Mucosa of gallbladder (tissue), 1 donor: Measurements from ENCODE around the gene EPS8L2. TPM values are rescaled to one million over a fixed set of nuclear protein-coding genes. Genes with fewer than 3 reads are reported as not detected.
A peak's percentile ranks its signal among the peaks of the same experiment; 100 is the strongest.
"Not testable (repeated sequence)": the region's sequence is repeated elsewhere in the genome, so short reads cannot be mapped to it uniquely, and the experiment has no call there.

ENCODE experiments used
- DNase-seq: peaks from one replicate; pipeline ENCODE4 v3.0.0-alpha.2; 2020; ENCODE audit warnings: low spot score
- total RNA-seq: library from RNA; stranded (reverse); gene quantifications from one replicate; pipeline ENCODE4 v1.2.1, GENCODE V29; 2021
- donor health status: DM: no; HTN: no; CAD: no.

EPS8L2 gene
- total RNA-seq, 1 donor from 2014 or later = 228 TPM

DNA sequence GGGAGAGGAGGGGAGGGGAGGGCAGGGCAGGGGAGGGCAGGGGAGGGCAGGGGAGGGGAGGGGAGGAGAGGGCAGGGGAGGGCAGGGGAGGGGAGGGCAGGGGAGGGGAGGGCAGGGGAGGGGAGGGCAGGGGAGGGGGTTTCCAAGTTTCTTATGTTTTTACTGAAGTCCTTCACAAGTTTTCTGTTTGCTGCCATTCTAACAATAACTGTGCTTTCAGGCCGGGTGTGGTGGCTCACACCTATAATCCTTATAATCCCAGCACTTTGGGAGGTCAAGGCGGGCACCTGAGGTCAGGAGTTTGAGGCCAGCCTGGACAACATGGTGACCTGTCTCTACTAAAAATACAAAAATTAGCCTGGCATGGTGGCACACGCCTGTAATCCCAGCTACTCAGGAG is 15.8 kb upstream of the EPS8L2 start:
- DNase-seq = not testable (repeated sequence)

DNA sequence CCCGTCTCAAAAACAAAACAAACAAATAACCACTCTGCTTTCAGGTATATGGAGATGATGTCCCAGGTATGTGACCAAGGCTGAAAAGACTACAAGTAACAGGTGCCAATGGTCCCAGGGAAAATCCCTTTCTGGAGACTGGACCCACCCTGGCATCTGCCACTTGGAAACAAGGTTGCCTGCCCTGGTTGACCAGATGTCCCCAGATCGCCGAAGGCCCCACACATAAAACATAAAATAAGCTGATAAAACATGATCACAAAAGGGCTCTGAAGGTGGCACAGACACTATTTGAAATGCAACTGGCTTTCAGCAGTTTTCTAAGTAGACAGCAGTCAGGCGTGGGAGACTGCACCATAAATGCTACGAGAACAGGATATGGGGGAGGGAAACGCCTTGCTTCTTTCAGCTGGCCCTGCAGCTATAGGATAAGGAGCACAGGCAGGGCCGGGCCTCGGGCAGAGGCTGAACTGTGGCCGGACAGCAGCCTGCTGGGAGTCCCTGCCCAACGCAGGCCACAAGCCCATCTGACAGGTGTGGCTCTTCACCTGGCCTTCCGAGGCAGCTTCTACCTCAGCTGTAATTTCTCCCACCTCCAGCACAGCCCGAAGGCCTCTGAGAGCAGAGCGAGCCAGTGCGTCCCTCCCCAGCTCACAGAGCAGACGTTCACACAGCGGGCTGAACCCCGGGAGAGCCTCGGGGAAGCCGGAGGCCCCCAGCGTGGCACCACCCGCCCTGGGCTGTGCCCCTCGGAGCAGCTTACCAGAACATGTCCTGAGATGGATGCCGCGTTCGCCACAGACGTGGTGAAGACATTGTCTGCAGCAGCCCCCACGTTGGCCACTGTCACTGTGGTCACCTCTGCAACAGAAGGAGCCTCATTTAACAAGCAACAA is 15.0 kb upstream of the EPS8L2 start:
- no peak for DNase-seq

DNA sequence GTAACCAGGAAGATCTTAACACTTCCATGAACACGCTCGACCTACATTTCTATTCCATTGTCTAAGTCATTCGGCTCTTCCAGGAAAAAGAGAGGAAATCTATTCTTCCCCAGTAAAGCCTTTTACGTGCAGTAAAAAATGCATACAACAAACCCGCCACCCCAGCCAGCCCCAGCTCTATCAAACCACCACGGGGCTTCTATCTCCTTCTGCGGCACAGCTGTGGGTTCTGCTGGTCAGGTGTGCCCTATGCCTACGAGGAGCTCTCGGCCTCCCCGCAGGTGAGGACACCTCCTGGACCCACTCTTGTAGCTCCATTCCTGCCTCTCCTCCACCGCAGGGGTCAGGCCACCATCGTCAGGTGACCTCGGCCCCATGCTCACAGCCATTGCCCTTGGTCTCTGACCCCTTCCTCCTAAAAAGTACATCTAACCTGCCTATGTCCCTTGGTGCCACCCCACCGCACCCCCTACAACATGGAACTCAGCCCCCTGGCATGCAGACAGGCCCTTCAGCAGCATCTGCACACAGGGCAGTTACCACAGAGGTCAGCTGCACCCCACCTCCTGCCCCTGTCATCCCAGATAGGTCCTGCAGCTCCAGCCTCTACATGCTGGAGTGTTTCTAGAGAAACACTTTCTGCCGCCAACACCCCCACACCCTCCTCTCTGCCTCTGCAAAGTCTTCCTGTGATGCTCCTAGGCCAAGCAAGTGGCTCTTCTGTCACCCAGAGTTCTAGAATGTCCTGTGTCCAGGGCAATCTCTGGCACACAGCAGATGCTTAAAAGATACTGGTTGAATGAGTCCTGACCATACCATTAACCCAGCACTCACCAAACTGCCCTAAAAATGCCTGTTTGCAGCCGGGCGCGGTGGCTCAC is 14.1 kb upstream of the EPS8L2 start:
- no peak for DNase-seq

DNA sequence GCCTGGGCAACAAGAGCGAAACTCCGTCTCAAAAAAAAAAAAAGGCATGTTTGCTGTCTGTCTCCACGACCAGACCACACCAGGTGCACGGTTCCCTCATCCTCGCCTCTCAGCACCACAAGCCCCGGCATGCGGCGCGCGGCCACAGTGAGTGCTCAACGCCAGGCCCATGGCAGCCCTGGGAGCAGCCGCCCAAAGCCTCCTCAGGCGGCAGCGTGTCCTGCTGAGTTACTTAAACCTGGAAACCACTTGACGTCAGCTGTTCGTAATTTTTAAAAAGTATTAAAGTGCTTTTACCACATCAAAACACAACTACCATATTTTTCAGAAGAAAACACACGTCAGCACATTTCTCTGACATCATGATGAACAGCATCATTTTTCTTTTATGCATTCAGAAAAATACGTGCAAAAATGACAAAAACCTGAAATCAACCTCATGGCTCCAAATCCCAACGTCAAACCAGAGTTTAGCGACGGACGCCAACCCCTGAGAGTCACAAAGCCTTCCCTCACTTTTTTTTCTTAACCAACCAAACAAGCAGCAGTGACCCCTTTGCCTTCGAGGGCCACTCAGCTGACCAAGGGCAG is 13.1 kb upstream of the EPS8L2 start:
- no peak for DNase-seq

DNA sequence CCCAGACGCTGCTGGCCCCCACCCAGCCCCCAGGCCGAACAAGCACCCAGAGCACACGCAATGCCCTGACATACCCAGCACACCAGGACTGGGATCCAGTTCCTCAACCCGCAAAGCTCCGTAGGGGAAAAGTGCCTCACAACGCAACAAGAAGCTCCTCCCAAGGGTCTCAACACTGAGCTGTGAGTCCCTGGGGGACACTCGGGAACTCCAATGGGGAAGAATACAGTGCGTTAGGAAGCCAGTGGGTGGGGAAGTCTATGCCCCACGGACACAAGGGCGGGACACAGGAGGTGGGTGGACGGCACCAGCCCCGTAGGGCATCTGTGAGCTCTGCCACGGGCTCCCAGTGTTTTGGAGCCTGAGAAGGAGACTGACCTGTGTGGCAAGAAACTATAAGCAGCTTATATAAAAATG is 12.6 kb upstream of the EPS8L2 start:
- no peak for DNase-seq

DNA sequence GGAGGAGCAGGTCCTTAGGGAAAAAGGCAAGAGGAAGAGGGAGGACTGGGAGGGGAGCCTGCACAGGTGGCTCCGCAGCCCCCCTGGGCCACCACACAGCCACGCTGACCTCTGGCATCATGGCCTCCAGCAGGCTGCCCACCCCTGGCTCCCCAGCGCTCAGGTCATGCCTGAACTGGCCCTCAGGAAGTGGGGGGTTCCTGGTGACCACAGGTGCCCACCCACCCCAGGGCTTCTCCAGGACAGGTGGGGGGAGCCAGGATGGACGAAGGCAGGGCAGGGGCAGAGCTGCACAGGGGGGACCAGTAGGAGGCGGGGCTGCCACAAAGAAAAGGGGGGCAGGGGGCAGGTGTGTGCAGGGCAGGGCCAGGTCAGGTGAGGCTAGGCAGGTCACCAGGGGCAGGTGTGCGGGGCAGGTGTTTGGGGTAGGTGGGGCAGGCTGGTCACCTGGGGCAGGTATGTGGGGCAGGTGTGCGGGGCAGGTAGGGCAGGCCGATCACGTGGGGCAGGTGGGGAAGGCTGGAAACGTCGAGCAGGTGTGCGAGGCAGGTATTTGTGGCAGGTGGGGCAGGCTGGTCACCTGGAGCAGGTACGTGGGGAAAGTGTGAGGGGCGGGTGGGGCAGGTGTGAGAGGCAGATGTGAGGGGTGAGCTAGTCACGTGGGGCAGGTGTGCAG is 12.0 kb upstream of the EPS8L2 start:
- DNase-seq = no peak

DNA sequence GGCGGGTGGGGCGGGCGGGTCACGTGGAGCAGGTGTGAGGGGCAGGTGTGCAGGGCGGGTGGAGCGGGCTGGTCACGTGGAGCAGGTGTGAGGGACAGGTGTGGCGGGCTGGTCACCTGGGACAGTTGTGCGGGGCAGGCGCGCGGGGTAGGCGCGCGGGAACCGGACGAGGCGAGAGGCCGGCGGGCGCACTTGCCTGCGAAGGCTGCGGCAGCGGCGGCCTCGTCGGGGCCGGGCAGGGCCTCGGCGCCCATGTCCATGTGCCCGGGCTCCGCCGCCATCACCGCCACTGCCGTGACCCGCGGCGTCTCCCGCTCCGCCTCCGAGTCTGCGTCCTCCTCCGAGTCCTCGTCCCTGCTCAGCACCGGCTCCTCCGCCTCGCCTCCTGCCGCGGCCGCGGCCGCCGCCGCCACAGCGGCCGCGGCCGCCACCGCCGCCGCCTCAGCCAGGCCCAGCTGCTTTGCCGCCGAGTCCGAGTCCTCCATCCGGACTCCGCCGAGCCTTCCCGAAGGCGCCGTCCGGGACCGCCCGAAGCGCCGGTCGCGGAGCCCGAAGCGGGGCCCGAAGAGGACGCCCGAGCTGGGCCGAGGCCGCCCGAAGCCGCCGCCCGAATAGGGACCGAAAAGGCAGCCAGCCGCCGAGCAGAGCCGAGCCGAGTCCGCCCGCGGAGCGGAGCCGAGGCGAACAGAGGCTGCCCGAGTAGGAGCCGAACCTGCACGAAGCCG is 11.3 kb upstream of the EPS8L2 start, which contains the start of gene DEAF1:
DEAF1 (minus strand) TSS at position 660 of the 725 bp plus-strand sequence; CDS start at position 485, 175 bp downstream.
- peak; percentile 99 for DNase-seq

DNA sequence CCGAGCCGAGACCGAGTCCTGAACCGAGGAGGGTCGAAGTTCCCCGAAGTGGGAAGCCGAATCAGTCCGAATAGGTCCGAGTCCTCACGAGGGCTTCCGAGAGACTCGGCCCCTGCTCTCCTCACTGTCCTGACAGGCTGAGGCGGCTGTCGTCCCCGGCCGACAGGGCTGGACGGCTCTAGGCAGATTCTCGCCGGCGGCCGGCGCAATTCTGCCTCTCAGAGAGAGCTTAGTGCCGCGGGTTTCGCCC is 10.8 kb upstream of the EPS8L2 start:
- no peak for DNase-seq

DNA sequence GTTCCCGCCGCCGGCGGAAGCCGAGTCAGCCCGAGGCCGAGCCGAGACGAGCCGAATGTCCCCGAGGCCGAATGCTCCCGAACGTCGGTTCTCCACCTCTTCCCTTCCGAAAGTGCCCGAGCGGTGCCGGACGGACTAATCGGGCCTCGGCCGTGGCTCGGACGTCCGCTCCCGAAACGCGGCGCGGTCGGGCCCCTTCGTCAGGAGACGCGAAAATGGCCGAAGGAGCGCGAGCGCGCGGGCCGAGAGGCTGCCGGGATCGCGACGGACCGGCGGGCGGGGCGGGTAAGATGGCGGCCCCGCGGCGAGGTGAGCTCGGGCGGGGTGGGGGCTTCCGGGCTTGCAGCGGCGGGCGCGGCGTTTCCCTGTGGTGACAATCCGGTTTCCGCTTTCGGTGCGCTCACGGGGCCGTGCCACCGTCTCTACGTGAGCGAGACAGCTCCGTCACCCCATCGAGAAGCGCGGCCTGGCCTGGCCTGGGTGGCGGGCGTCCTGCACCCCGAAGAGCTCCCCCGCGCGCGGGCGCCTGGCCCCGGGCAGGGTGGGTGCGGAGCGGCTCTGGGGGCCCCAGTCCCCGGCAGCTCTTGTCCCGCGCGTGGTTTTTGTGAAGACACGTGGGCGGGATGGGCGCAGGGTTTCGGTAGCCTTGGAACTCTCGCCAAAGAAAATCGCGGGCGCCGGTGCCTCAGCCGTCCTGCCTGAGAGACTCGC is 10.3 kb upstream of the EPS8L2 start, which contains the start of gene TMEM80:
TMEM80 (plus strand) TSS at position 279 of the 711 bp plus-strand sequence; CDS start at position 291, 12 bp downstream.
- DNase-seq = peak; percentile 99

DNA sequence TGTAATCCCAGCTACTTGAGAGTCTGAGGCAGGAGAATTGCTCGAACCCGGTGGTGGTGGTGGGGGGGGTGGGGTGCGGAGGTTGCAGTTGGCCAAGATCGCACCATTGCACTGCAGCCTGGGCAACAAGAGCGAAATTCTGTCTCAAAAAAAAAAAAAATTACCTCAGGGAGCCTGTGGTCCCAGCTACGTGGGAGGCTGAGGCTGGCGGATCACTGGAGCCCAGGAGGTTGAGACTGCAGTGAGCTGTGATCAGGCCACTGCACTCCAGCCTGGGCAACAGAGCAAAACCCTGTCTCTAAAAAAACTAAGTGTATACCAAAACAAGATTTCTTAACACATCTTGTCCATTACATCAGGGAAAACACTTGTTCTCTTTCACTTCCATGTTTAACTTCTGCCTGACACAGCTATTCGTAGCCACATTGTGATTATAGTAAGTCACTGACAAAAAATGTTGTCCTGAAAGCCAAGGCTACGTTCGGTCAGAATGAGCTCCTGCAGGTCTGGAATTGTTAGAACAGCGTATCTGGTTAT is 9.0 kb upstream of the EPS8L2 start:
- no peak for DNase-seq

DNA sequence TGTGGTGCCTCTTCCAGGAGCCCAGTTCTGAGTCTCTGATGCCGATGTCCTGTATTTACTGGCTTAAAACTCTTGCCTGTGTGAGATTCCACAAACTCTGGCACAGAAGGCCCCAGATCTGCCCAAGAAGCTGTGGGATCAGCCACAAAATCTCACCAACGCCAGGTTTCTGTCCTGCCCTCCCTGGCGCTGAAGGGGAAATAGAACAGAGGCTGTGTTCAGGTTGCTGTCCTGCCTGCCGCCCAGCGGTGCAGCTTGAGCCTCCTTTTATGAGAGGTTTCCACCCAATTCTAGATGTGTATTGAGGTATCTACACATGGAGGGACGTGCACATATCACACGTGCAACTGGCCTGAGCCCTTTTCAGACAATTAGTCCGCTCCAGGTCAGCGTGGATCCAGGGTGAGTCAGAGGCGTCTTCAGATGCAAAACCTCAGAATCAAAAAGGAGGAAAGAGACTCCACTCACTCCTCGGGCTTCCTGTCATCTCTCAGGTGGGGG is 8.2 kb upstream of the EPS8L2 start:
- DNase-seq = no peak

DNA sequence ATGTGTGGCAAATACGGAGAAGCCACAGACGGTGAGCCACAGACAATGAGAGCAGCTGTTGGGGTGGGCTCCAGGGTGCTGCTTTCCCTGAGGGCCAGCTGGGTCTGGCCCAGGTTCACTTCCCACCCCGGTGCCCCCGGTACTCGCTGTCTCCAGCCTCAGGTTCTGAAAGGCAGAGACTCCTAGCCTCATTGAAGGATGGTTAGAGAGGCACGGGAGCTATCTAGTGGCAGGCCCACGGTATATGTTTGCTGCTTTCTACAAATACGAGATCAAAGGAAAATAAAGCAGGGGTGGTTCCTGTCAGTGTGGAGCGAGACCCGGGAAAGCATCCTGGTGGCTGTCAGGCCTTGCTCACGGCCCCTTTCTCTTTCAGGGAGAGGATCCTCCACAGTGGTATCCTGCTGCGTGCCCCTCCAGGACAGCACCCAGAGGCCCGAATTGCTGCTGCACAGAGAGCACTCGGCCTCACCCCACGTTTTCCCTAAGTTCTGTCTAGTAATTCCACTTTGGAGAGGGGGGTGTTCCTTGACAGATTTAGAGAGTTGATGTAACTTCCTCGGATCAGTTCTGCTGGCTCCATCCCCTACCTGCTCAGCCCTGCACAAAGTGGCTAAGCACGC is 7.4 kb upstream of the EPS8L2 start:
- DNase-seq = no peak

DNA sequence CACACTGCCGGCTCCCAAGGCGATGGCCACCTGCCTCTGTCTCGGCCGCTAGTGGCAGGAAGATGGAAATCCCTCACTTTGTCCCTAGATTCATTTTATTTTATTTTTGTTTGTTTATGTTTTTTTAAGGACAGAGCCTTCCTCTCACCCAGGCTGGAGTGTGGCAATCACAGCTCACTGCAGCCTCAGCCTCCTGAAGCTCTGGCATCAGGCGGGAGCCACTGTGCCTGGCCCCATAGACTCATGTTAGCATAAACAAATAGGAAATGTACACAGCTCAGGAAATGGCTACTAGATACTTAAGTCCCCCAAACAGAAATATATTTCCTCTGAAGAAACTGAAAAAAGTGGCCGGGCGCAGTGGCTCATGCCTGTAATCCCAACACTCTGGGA is 6.9 kb upstream of the EPS8L2 start:
- DNase-seq = no peak

DNA sequence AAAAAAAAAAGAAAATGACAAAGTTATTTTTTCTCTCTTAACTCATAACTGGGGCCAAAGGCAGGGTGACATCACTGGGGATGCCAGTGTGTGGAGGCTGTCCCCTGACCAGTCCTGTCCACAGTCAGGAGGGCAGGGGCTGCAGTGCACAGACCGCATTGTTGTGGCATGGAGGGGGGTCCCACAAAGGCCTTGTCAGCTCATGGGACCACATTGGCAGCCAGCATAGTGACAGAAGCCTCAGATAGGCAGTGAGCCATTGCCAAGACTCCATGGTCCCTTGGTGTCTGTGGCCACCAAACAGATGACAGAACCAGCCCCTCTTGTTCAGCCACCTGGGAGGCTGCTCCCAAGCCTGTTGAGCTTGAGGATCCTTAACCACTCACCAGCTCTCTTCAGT is 6.3 kb upstream of the EPS8L2 start:
- no peak for DNase-seq

DNA sequence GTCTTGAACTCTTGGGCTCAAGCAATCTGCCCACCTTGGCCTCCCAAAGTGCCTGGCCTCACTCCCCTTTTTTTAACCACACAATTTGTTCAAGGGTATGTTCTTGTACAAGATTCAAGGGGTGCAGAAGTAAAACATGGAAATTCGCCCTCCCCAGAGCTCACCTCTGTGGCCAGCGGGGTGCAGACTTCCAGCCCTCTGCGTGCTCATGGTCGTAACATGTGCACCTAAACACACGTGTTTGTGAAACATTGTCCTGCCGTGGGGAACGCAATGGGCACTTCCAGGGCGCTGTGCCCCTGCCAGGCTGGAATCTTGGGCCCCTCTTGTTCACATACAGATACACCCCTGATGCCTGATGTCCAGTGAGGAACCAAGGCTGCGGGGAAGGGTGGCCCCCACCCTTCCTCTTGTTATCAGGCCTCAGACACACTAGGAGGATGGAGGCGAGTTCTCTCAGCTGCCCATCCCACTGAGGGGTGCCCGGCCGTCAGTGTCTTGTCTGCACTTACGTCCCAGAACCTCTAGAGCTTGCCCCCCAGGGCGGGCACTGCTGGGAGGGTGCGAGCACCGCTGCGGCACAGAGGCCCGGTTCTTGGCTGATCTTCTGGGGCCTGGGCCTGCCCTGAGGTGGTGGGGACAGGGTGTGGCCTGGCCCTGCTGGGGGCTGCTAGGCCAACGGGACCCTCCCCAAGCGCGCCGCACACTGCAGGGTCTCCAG is 4.1 kb upstream of the EPS8L2 start:
- no peak for DNase-seq

DNA sequence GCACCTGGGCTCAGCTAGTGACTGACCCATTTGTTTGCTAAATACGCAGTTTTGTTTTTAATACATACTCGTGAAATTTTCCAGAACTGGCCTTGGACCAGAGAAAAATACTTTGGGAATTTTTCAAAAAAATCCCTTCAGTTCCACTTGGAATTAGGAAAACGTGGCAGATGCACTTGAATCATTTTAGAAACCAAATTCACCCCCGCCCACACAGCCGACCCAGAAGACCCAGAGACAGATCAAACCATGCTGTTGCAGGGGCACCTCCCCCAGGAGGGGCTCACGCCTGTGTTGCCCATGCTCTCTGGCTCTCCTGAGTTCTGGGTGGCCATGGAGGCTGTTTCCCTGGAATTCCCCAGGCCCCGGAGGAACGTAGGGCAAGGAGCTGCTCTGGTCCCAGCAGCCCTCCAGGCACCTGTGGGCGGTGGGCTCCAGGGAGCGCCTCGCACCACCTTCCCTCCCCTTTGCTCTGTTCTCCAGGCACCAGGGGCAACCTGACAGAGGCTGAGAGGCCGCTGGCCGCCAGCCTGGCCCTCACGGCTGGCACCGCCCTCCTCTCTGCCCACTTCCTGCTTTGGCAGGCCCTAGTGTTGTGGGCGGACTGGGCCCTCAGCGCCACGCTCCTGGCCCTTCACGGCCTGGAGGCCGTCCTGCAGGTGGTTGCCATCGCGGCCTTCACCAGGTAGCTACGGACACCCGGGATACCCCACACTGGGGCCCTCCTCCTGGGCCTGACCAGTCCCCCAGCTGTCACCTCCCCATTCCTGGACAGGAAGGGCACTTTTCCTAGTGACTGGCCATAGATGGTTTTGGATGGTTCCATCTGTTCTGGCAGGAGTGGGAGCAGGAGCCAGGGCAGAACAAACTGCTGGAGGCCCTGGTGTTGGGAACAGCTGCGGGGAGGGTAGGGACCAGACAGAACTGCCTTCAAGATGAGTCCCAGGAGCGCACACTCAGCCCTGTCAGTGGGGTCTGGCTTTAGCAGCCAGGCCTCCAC is 3.3 kb upstream of the EPS8L2 start:
- DNase-seq = no peak

DNA sequence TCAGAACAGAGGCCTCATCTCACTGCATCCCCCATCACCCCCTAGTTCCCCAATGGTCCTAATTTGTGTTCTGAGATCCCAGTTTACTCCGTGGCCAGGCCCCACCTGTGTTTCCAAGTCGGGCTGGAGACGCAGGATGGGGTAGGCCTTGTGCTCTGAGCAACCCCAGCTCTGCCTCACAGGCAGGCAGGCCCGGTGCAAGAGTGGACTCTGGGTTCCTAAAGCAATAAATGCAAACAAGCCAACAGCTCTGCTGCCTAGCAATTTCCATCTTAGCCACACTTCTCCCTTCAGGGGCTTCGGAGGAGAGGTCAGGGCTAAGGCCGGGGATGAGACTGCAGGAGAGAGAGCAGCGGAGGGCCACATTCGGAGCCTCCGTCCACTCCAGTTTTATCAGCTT is 2.5 kb upstream of the EPS8L2 start:
- DNase-seq = no peak

DNA sequence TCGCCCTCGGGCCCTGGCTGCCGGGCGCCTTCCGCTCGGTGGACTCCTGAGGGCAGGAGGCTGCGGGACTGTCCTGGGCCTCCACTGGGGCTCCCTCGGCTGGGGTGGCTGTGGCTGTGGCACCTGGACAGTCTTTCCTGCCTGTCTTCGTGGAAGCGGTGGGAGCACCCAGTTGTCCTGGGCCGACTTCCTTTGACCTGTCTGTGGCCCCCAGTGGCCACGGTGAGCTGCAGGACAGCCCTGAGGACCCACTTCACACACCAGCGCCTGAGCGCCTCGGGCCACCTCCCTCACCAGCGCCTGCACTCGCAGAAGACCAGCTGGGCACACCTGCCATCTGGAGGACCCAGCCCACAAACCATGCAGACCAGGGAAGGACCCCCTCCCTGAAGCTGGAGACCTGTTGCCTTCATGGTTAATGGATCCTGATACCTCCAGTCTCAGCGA is 1.8 kb upstream of the EPS8L2 start:
- DNase-seq = no peak
